Measurements from ENCODE around the gene UBN1. TPM values are rescaled to one million over a fixed set of nuclear protein-coding genes. Genes with fewer than 3 reads are reported as not detected.

UBN1 gene
- polyA plus RNA-seq, 4 donors = 30.0 to 45.2 (median 34.5) TPM

GRCh38 chr16:4859190-4859899, 12.1 kb downstream of the UBN1 start:
- DNase-seq (ENCODE audit: low read depth in 4 of 4, low spot score in 2 of 4) = no peak

DNA sequence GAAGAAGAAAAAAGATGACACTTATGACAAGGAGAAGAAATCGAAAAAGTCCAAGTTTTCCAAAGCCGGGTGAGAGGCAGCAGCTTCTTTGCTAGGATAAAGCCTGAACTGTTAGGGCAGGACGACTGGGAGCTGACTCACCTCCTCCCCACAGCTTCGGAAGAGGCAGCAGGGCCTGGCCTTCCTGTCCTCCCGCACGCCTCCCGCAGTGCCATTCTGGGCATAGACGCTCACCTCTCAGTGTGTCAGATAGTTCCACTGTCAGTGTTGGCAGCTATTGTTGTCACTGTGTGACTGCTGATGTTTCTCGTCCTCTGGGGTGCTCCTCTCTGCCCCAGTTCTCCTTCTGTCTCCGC, 12.6 kb downstream of the UBN1 start:
- DNase-seq (ENCODE audit: low read depth in 4 of 4, low spot score in 2 of 4) = no peak

GRCh38 chr16:4860727-4861342, 13.6 kb downstream of the UBN1 start:
- DNase-seq (ENCODE audit: low read depth in 4 of 4, low spot score in 2 of 4) = no peak

DNA sequence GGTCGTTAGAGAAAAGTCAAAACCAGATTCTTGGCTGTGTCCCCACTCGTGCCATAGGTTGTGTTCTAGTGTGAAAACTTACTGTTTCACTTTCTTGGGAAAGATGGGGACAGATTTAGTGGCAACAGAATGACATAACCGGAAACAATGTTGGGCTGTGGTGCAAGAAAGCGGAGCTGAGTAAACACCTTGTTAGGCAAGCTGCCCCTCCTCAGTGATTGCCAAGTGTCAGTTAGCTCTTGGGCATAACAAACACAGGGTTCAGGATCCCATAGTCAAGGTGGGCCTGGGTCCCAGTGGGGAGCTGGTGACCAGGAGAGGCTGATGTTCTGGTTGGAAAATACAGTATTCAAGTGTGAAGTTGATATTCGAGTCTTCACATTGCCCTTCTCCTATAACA, 15.4 kb downstream of the UBN1 start:
- no peak for DNase-seq (ENCODE audit: low read depth in 4 of 4, low spot score in 2 of 4)

- no peak for DNase-seq (ENCODE audit: low read depth in 4 of 4, low spot score in 2 of 4)
These were observed 17.4 kb downstream of the UBN1 start for GRCh38 chr16:4864728-4865127.

DNA sequence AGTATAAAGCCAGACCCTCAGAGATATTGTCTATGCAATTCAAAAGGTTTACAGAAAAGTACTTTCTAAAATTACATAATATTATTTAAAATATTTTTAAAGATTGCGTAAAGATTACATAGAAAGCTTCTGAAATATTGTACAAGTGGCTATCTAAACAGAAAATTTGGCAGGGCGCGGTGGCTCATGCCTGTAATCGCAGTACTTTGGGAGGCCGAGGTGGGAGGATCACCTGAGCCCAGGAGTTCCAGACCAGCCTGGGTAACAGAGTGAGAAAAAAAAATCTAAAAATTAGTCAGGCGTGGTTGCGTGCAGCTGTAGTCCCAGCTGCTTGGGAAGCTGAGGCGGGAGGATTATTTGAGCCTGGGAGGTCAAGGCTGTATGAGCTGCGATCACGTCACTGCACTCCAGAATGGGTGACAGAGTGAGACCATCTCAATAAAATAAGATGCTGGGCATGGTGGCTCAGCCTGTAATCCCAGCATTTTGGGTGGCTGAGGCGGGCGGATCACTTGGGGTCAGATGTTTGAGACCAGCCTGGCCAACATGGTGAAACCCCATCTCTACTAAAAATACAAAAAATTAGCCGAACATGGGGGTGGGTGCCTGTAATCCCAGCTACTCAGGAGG, 18.1 kb downstream of the UBN1 start:
- DNase-seq (ENCODE audit: low read depth in 4 of 4, low spot score in 2 of 4) = no peak

- no peak for DNase-seq (ENCODE audit: low read depth in 4 of 4, low spot score in 2 of 4)
These were observed 19.3 kb downstream of the UBN1 start for GRCh38 chr16:4866586-4866985.

DNA sequence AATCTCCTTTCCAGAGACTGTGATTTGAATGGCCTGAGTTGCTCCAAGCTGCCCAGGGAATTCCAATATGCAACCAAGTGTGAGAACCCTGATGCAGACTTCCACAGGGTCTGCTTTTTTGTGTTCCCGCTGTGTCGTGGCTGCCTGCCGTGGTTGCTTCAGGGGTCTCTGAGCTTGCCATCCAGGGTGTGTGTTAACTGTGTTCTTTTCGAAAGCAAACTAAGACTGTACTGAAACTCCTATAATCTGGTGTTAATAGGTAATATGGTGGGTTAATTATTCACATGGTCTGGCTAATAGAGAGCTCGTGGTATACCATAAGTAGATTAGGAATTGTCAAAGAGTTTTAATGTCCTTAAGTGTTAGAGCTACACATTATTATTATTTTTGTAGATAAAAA, 20.7 kb downstream of the UBN1 start:
- DNase-seq (ENCODE audit: low read depth in 4 of 4, low spot score in 2 of 4) = no peak

DNA sequence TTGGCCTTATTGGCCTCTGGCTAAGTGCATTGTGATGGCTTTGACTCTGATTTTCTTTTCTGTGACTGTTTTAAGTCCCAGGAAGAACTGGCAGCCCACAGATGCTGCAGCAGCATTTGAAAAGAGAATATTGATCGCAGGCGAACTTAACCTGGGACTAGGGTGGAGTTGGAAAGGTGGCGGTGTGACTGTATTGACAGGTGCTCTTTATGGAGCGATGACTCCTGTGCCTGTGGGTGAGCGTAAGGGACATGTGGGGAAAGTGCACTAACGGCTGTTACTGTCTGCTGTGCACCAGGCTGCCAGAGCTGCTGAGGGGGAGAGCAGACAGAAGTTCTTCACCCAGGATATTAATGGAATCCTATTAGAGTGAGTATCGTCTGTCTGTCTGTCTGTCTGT, 21.3 kb downstream of the UBN1 start:
- no peak for DNase-seq (ENCODE audit: low read depth in 4 of 4, low spot score in 2 of 4)

- no peak for DNase-seq (ENCODE audit: low read depth in 4 of 4, low spot score in 2 of 4)
These were observed 22.0 kb downstream of the UBN1 start for GRCh38 chr16:4869147-4869805.

DNA sequence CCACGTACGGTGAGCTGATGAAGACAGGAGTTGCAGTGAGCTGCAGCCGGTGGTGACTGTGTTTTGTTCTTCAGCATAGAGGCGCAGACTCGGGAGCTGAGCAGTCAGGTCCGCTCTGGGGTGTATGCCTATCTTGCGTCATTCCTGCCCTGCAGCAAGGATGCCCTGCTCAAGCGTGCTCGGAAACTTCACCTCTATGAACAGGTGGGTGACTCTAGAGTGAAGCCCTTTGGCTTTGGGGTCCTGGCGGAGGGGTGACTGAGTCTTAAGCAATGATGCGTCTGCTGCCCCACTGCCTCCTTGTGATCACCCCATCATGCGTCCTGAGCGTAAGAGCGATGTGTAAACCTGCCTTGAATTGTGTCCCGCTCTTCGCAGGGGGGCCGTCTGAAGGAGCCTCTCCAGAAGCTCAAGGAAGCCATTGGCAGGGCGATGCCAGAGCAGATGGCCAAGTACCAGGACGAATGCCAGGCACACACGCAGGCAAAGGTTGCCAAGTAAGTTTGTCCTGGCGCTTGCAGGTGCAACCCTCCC, 22.9 kb downstream of the UBN1 start:
- no peak for DNase-seq (ENCODE audit: low read depth in 4 of 4, low spot score in 2 of 4)

DNA sequence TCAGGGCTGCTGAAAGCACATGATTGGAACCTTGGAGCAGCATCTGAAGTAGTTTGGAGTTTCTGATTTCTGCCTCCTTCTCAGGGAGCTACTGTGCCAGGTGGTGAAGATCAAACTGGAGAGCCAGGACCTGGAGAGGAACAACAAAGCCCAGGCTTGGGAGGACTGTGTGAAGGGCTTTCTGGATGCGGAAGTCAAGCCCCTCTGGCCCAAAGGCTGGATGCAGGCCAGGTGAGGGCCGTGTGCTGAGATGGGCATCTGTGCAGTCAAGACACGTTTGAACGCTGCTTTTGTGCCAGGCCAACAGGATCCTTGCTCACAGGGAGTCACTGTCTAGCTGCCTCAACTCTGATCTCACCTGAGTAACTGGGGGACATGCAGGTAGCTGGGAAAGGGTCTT, 23.8 kb downstream of the UBN1 start:
- DNase-seq (ENCODE audit: low read depth in 4 of 4, low spot score in 2 of 4) = no peak

DNA sequence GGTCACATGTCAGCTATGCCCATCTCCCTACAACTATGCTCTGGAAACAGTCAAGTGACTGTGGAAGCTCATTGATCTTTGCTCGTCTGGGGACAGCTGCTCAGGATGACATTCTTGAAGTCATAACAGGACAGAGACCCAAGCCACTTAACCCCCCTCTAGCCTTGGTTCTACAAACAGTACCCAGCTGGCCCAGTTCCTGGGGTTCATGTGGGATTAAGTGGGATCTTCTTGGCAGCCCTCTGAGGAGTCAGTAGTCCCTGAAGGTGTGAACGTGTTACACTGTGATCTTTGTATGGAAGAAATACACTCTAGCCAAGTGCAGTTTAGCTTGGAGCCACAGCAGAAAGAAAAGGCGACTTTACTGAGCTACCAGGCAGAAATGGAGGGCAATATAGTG, 25.8 kb downstream of the UBN1 start:
- no peak for DNase-seq (ENCODE audit: low read depth in 4 of 4, low spot score in 2 of 4)

DNA sequence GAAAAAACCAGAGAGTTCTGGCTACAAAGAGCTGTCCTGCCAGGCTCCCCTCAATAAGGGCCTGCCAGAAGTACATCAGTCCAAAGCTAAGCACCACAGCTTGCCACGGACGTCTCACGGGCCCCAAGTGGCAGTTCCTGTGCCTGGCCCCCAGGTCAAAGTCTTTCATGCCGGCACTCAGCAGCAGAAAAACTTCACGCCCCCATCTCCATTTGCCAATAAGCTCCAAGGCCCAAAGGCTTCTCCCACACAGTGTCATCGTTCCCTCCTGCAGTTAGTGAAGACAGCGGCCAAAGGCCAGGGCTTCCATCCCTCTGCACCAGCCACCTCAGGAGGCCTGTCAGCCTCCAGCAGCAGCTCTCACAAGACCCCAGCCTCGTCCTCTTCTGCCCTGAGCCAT, 27.4 kb downstream of the UBN1 start:
- DNase-seq (ENCODE audit: low read depth in 4 of 4, low spot score in 2 of 4) = no peak

DNA sequence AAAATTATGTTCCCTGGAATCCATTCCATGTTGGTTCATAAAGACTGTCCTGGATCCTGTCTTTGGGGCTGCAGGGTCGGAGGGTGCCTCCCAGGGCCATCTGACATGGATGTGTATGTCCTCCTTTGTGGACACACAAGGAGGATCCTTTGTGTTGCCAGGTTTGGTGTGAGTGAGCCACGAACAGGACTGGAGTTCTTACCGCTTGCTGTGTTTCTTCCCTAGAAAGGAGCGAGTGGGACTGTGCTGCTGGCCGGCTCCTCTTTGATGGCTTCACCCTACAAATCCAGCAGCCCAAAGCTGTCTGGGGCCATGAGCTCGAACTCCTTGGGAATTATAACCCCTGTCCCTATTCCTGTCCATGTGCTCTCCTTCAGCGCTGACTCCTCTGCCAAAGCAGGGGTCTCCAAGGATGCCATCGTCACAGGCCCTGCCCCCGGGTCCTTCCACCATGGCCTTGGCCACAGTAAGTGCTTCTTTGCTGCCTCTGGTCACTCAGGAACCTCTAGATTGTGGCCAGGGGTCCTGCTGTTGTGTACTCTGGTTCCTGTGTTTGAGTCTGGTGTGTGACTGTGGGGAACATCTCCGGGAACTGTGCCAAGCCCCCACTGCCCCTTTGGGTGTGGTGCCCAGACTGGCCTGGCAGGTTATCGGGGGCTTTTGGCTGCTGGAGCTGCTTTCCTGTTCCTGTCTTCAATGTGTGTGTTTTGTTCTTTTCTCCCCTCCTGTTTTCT, 29.5 kb downstream of the UBN1 start:
- DNase-seq (ENCODE audit: low read depth in 4 of 4, low spot score in 2 of 4) = no peak

- DNase-seq (ENCODE audit: low read depth in 4 of 4, low spot score in 2 of 4) = no peak
These were observed 30.1 kb downstream of the UBN1 start for GRCh38 chr16:4877380-4877685.

DNA sequence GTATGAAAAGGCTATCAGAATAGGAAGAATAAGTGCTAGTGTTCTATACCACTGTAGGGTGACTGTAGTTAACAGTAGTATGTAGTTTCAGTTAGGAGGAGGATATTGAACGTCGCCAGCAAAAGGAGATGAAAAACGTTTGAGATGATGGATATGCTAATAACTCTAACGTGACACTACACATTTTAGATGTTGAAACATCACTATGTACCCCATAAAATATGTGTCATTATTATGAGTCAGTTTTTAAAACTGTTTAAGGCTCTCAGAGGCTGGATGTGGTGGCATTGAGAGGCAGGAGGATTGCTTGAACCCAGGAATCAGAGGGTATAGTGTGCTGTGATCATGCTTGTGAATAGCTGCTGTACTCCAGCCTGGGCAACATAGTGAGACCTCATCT, 31.8 kb downstream of the UBN1 start:
- DNase-seq (ENCODE audit: low read depth in 4 of 4, low spot score in 2 of 4) = no peak

DNA sequence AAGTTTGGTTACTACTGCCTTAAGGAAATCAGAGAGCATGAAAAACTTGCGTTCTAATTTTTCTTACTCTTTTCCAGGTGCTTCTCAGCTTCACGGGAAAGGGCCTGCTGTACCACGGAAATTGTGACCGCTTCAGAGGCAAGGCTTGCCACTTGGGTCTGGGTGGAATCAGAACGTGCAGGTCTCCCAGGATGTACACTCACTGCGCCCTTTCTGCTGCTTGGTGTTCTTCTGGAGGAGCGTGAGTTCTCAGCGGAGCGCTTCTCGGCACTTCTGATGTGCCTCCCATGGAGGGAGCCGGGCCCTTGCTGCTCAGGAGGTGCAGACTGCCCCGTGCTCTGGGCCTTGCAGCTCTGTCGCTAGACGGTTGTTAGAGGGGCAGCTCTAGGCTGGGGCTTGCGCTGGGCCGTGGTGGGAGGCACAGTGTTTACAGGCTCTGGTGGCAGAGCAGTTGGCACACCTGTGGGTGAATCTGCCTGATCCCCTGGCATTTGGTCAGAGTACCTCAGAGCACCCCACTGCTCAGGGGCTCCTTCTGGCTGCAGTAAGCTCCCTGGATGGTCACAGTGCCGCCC, 32.8 kb downstream of the UBN1 start:
- DNase-seq (ENCODE audit: low read depth in 4 of 4, low spot score in 2 of 4) = no peak

DNA sequence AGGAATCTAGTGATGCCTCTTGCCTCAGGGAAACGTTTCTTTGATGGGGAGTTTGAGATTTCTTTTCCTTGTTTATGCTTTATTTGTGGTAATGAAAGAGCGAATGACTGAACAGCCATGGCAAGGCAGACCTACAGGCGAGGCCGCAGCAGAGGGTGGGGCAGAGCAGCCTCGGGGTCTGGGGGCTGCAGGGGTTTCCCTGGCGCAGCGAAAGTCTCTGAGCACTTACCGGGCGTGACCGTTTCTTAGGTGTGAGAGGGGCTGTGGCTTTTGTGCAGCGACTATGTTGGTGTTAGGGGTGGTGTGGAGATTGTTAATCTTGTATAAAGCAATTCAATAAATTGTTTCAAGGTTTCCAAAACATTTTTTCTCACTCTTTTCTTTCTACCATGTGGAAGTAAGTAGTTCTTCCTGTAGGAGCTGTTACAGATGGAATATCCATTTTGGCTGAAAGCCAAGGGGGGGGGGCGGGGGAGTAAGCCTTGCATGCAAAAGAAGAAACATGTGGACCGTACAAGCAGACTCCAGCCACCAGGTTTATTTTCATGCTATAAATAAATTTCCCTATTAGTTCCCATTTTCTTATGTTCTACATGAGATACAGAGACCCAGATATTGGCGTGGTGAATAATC, 34.8 kb downstream of the UBN1 start:
- no peak for DNase-seq (ENCODE audit: low read depth in 4 of 4, low spot score in 2 of 4)

- no peak for DNase-seq (ENCODE audit: low read depth in 4 of 4, low spot score in 2 of 4)
These were observed 35.5 kb downstream of the UBN1 start for GRCh38 chr16:4882633-4883285.
